H9 (cell line): ENCODE results near the gene AKR1D1. TPM values are rescaled to one million over a fixed set of nuclear protein-coding genes. Genes with fewer than 3 reads are reported as not detected.

ENCODE experiments used
- DNase-seq: peaks from one replicate; pipeline ENCODE4 v3.0.0-alpha.2; 2017
- H2AFZ ChIP-seq: one replicate; pipeline ENCODE4 v1.6.1; 2013; ENCODE audit warnings: mild to moderate bottlenecking, low read length, control low read depth, moderate library complexity
- H2AK5ac ChIP-seq: 2 replicates; pipeline ENCODE4 v1.6.1; 2013; ENCODE audit warnings: low read length, control low read depth, mixed read lengths; ENCODE audit not compliant: insufficient read length
- H2BK120ac ChIP-seq: one replicate; pipeline ENCODE4 v1.6.1; 2013; ENCODE audit warnings: low read depth, mild to moderate bottlenecking, low read length, control low read depth, inconsistent platforms; ENCODE audit not compliant: poor library complexity, severe bottlenecking
- H2BK12ac ChIP-seq: 2 replicates; pipeline ENCODE4 v1.6.1; 2013; ENCODE audit warnings: low read length, control low read depth, mixed read lengths, low read depth; ENCODE audit not compliant: insufficient read length
- H2BK15ac ChIP-seq: 2 replicates; pipeline ENCODE4 v1.6.1; 2013; ENCODE audit warnings: low read depth, low read length, control low read depth
- H2BK20ac ChIP-seq: one replicate; pipeline ENCODE4 v1.6.1; 2013; ENCODE audit warnings: low read depth, mild to moderate bottlenecking, low read length, control low read depth, inconsistent platforms; ENCODE audit not compliant: poor library complexity, severe bottlenecking
- H2BK5ac ChIP-seq: 2 replicates; pipeline ENCODE4 v1.6.1; 2013; ENCODE audit warnings: low read length, control low read depth, mixed read lengths; ENCODE audit not compliant: insufficient read length
- H3K14ac ChIP-seq: 2 replicates; pipeline ENCODE4 v1.6.1; 2013; ENCODE audit warnings: low read length, control low read depth; ENCODE audit not compliant: insufficient read depth
- H3K18ac ChIP-seq: 2 replicates; pipeline ENCODE4 v1.6.1; 2013; ENCODE audit warnings: low read depth, mild to moderate bottlenecking, mixed read lengths, low read length, control low read depth; ENCODE audit not compliant: insufficient read length
- H3K23ac ChIP-seq: 2 replicates; pipeline ENCODE4 v1.6.1; 2013; ENCODE audit warnings: low read length, control low read depth, mixed read lengths, low read depth; ENCODE audit not compliant: insufficient read length
- H3K23me2 ChIP-seq: 2 replicates; pipeline ENCODE4 v1.6.1; 2013; ENCODE audit warnings: low read depth, mild to moderate bottlenecking, mixed read lengths, low read length, control low read depth; ENCODE audit not compliant: insufficient read length, poor library complexity, severe bottlenecking
- H3K27ac ChIP-seq: 2 replicates; pipeline ENCODE4 v1.5.1; 2013; ENCODE audit warnings: low read length, control low read depth, mixed read lengths, low read depth; ENCODE audit not compliant: insufficient read length
- H3K27me3 ChIP-seq: 2 replicates; pipeline ENCODE4 v1.6.1; 2013; ENCODE audit warnings: low read length, control low read depth, inconsistent platforms; ENCODE audit not compliant: insufficient read depth
- H3K4ac ChIP-seq: 2 replicates; pipeline ENCODE4 v1.6.1; 2013; ENCODE audit warnings: low read depth, mild to moderate bottlenecking, control low read depth, inconsistent platforms, low read length, moderate library complexity
- H3K4me1 ChIP-seq: 2 replicates; pipeline ENCODE4 v1.6.1; 2013; ENCODE audit warnings: low read length, control low read depth, inconsistent platforms; ENCODE audit not compliant: insufficient read depth
- H3K4me2 ChIP-seq: 2 replicates; pipeline ENCODE4 v1.6.1; 2013; ENCODE audit warnings: low read length, control low read depth, mixed read lengths; ENCODE audit not compliant: insufficient read length, insufficient read depth
- H3K56ac ChIP-seq: 2 replicates; pipeline ENCODE4 v1.6.1; 2013; ENCODE audit warnings: low read depth, mild to moderate bottlenecking, mixed read lengths, low read length, control low read depth; ENCODE audit not compliant: insufficient read length
- H3K79me1 ChIP-seq: 2 replicates; pipeline ENCODE4 v1.6.1; 2013; ENCODE audit warnings: low read depth, mild to moderate bottlenecking, moderate library complexity, low read length, control low read depth, inconsistent platforms; ENCODE audit not compliant: insufficient read depth, poor library complexity, severe bottlenecking
- H3K79me2 ChIP-seq: 2 replicates; pipeline ENCODE4 v1.6.1; 2013; ENCODE audit warnings: low read length, control low read depth, inconsistent platforms; ENCODE audit not compliant: insufficient read depth
- H3K9ac ChIP-seq: 2 replicates; pipeline ENCODE4 v1.6.1; 2013; ENCODE audit warnings: low read length, control low read depth, mixed read lengths; ENCODE audit not compliant: insufficient read length; ENCODE audit errors: extremely low read depth
- H3K9me3 ChIP-seq: one replicate; pipeline ENCODE4 v1.6.1; 2013; ENCODE audit warnings: low read depth, low read length, inconsistent platforms; ENCODE audit not compliant: control insufficient read depth
- H3T11ph ChIP-seq: one replicate; pipeline ENCODE4 v1.6.1; 2013; ENCODE audit warnings: mild to moderate bottlenecking, low read length, control low read depth, inconsistent platforms
- H4K20me1 ChIP-seq: one replicate; pipeline ENCODE4 v1.6.1; 2013; ENCODE audit not compliant: control insufficient read depth, insufficient read length, insufficient read depth
- H4K5ac ChIP-seq: 2 replicates; pipeline ENCODE4 v1.6.1; 2013; ENCODE audit warnings: low read depth, mild to moderate bottlenecking, mixed read lengths, low read length, control low read depth; ENCODE audit not compliant: insufficient read length
- H4K8ac ChIP-seq: replicated peaks from 2 replicates; pipeline ENCODE4 v1.6.1; 2013; ENCODE audit warnings: low read length, control low read depth, mixed read lengths, low read depth; ENCODE audit not compliant: insufficient read length
- H4K91ac ChIP-seq: 2 replicates; pipeline ENCODE4 v1.6.1; 2013; ENCODE audit warnings: low read depth, mild to moderate bottlenecking, moderate library complexity, mixed read lengths, low read length, control low read depth; ENCODE audit not compliant: insufficient read length
- H3K27ac Mint-ChIP-seq, 3 experiments: 2 replicates in 2 of 3; 3 replicates in 1 of 3; pipeline ENCODE4 v1.8.0; 2020 to 2021; ENCODE audit warnings: mixed read lengths in 3 of 3, mild to moderate bottlenecking in 1 of 3, moderate library complexity in 1 of 3
- H3K27me3 Mint-ChIP-seq: 2 replicates; pipeline ENCODE4 v1.8.0; 2021; ENCODE audit warnings: low read depth, mild to moderate bottlenecking, moderate library complexity, mixed read lengths
- H3K36me3 Mint-ChIP-seq, 3 experiments: 2 replicates in 2 of 3; 3 replicates in 1 of 3; pipeline ENCODE4 v1.8.0; 2020 to 2021; ENCODE audit warnings: low read depth in 3 of 3, mixed read lengths in 3 of 3; ENCODE audit not compliant: insufficient read depth in 1 of 3
- H3K4me1 Mint-ChIP-seq, 2 experiments: 2 replicates each; pipeline ENCODE4 v1.8.0; 2020; ENCODE audit warnings: mixed read lengths in 2 of 2
- H3K4me3 Mint-ChIP-seq, 2 experiments: 2 replicates in 1 of 2; 3 replicates in 1 of 2; pipeline ENCODE4 v1.8.0; 2020 to 2021; ENCODE audit warnings: mild to moderate bottlenecking in 2 of 2, mixed read lengths in 2 of 2, moderate library complexity in 1 of 2
- H3K9me3 Mint-ChIP-seq, 2 experiments: 2 replicates in 1 of 2; 3 replicates in 1 of 2; pipeline ENCODE4 v1.8.0; 2020; ENCODE audit warnings: mild to moderate bottlenecking in 2 of 2, mixed read lengths in 2 of 2, moderate library complexity in 1 of 2
- WGBS: extraction: QIAGEN DNeasy Blood & Tissue Kit; methylation state at CpG from one replicate; pipeline ENCODE4 v1.1.7; 2013; ENCODE audit warnings: missing lambda C conversion rate, low lambda C conversion rate, mixed read lengths; ENCODE audit not compliant: insufficient read length; ENCODE audit errors: extremely low coverage; 5-methylcytosine and 5-hydroxymethylcytosine counted together
- long read RNA-seq: library from polyadenylated mRNA; unstranded; transcript quantifications from one replicate; pipeline ENCODE4 v2.0.0, GENCODE V29; 2020
- total RNA-seq: library from RNA; stranded (reverse); gene quantifications from 2 replicates; pipeline ENCODE4 v1.2.1, GENCODE V29; 2021
- TF ChIP-seq, protein P1 (sequence below): fragments of 200-600 bp; sonication (generic); conservative IDR thresholded peaks from 3 replicates; pipeline ENCODE4 v1.8.0; 2021; ENCODE audit warnings: antibody characterized with exemption, mild to moderate bottlenecking

The AKR1D1 gene, protein sequence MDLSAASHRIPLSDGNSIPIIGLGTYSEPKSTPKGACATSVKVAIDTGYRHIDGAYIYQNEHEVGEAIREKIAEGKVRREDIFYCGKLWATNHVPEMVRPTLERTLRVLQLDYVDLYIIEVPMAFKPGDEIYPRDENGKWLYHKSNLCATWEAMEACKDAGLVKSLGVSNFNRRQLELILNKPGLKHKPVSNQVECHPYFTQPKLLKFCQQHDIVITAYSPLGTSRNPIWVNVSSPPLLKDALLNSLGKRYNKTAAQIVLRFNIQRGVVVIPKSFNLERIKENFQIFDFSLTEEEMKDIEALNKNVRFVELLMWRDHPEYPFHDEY
- total RNA-seq: 0.31 and 0.48 TPM in 2 replicates
- long read RNA-seq, partial matches to known transcripts: 1 of 3 reads
- long read RNA-seq, other reads (novel, unspliced or antisense): 2 of 3 reads

DNA sequence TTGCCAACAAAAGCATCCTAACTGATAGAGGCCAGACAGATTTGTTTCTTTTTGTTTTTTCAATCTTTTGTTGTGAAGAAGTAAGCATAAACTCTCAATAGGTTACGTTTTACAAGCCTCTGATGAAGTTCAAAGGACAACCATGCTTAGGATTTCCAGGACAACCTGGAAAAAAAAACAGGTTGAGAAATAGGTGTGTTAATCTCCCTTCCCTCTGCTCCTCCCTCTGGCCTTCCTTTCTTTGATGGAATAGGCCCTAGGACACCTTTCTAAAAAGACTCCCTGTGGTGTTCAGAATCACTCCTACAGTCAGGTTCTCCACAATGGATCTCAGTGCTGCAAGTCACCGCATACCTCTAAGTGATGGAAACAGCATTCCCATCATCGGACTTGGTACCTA, at the start of gene AKR1D1:
TSS of gene AKR1D1 (plus strand) at position 264 of the 400 bp plus-strand sequence. CDS start at position 324, 60 bp downstream.
- H3K9ac ChIP-seq: no peak within 1 kb of the TSS
- no peak within 1 kb of the TSS for H3K4ac ChIP-seq
- no peak within 1 kb of the TSS for H2BK120ac ChIP-seq
- H3K4me1 ChIP-seq: no peaks in the 10 kb centered on the region
- no peak for DNase-seq
- H3K56ac ChIP-seq: no peak within 1 kb of the TSS
- H4K91ac ChIP-seq: no peak within 1 kb of the TSS
- Mint-ChIP-seq H3K27ac (no peak within 1 kb of the TSS; a peak in 1 of 7 replicates), H3K9me3 (peaks cover 33 to 35% of the 10 kb centered on the region in 2 experiments), H3K36me3 (peaks cover 26 to 39% (median 31%) of the 10 kb centered on the region in 3 experiments), H3K4me1 (peaks cover 26 to 28% of the 10 kb centered on the region in 2 experiments), H3K4me3 (no peak within 1 kb of the TSS; a peak in 1 of 5 replicates), H3K27me3 (no peaks in the 10 kb centered on the region; the same call in 1 of the 2 replicates)
- no CpG with 5 or more reads among the region's 3 CpGs for WGBS
- no peak within 1 kb of the TSS for H2BK12ac ChIP-seq
- no peak within 1 kb of the TSS for H4K8ac ChIP-seq
- H2AK5ac ChIP-seq: no peak within 1 kb of the TSS
- H3T11ph ChIP-seq: no peak within 1 kb of the TSS
- H3K23me2 ChIP-seq: no peaks in the 10 kb centered on the region
- no peak within 1 kb of the TSS for H4K5ac ChIP-seq
- TF ChIP-seq, protein P1, sequence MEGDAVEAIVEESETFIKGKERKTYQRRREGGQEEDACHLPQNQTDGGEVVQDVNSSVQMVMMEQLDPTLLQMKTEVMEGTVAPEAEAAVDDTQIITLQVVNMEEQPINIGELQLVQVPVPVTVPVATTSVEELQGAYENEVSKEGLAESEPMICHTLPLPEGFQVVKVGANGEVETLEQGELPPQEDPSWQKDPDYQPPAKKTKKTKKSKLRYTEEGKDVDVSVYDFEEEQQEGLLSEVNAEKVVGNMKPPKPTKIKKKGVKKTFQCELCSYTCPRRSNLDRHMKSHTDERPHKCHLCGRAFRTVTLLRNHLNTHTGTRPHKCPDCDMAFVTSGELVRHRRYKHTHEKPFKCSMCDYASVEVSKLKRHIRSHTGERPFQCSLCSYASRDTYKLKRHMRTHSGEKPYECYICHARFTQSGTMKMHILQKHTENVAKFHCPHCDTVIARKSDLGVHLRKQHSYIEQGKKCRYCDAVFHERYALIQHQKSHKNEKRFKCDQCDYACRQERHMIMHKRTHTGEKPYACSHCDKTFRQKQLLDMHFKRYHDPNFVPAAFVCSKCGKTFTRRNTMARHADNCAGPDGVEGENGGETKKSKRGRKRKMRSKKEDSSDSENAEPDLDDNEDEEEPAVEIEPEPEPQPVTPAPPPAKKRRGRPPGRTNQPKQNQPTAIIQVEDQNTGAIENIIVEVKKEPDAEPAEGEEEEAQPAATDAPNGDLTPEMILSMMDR: no peak
- no peaks in the 10 kb centered on the region for H3K79me2 ChIP-seq
- no peak within 1 kb of the TSS for H2BK20ac ChIP-seq
- no peak within 1 kb of the TSS for H2BK15ac ChIP-seq
- no peak within 1 kb of the TSS for H3K4me2 ChIP-seq
- no peak within 1 kb of the TSS for H3K18ac ChIP-seq
- H3K79me1 ChIP-seq: no peaks in the 10 kb centered on the region
- no peaks in the 10 kb centered on the region for H4K20me1 ChIP-seq
- H3K9me3 ChIP-seq: peaks cover 22% of the 10 kb centered on the region
- H2BK5ac ChIP-seq: no peak within 1 kb of the TSS
- H3K14ac ChIP-seq: no peak within 1 kb of the TSS
- H3K27ac ChIP-seq: no peak within 1 kb of the TSS
- no peaks in the 10 kb centered on the region for H3K27me3 ChIP-seq
- no peak within 1 kb of the TSS for H3K23ac ChIP-seq
- H2AFZ ChIP-seq: no peak within 1 kb of the TSS
